Keratinocyte (primary cell): ENCODE measurements around the gene GNAL. TPM values are rescaled to one million over a fixed set of nuclear protein-coding genes. Genes with fewer than 3 reads are reported as not detected.

Source experiments
- DNase-seq: peaks from one replicate; pipeline ENCODE4 v3.0.0-alpha.2; 2011; ENCODE audit warnings: low read depth, missing footprints, low spot score
- FAIRE-seq: peaks from 2 replicates; lab custom pipeline; 2011; peaks lifted over from hg19 to GRCh38; lab: Jason Lieb, UNC
- H2AFZ ChIP-seq: 2 replicates; pipeline ENCODE4 v1.6.0; 2012; ENCODE audit warnings: low read length, control low read depth, inconsistent platforms; ENCODE audit not compliant: control insufficient read depth
- H3K27ac ChIP-seq: 2 replicates; pipeline ENCODE4 v1.5.1; 2011; ENCODE audit warnings: low read length; ENCODE audit not compliant: control insufficient read depth, insufficient read depth
- H3K27me3 ChIP-seq: 3 replicates; pipeline ENCODE4 v1.6.0; 2011; ENCODE audit warnings: low read length; ENCODE audit not compliant: control insufficient read depth, insufficient read depth; ENCODE audit errors: extremely low read depth
- H3K36me3 ChIP-seq, 2 experiments: 2 replicates in 1 of 2; 3 replicates in 1 of 2; pipeline ENCODE4 v1.5.1; 2011; ENCODE audit warnings: low read length in 2 of 2, mild to moderate bottlenecking in 1 of 2; ENCODE audit not compliant: control insufficient read depth in 2 of 2, insufficient read depth in 2 of 2; ENCODE audit errors: extremely low read depth in 1 of 2
- H3K4me1 ChIP-seq: 3 replicates; pipeline ENCODE4 v1.5.1; 2011; ENCODE audit warnings: low read length; ENCODE audit not compliant: control insufficient read depth, insufficient read depth; ENCODE audit errors: extremely low read depth
- H3K4me2 ChIP-seq: 3 replicates; pipeline ENCODE4 v1.6.0; 2011; ENCODE audit warnings: low read depth, low read length; ENCODE audit not compliant: control insufficient read depth, insufficient read depth; ENCODE audit errors: extremely low read depth
- H3K4me3 ChIP-seq, 3 experiments: fragments of 200-600 bp in 1 of 3; sonication (generic) in 1 of 3; 2 replicates in 2 of 3; 3 replicates in 1 of 3; pipeline ENCODE4 v1.5.1; 2011 to 2016; ENCODE audit warnings: low read length in 3 of 3, mild to moderate bottlenecking in 3 of 3, control low read depth in 2 of 3, inconsistent platforms in 1 of 3, low read depth in 1 of 3, mixed read lengths in 1 of 3, mixed run types in 1 of 3, moderate library complexity in 1 of 3; ENCODE audit not compliant: control insufficient read depth in 2 of 3, insufficient read depth in 2 of 3; ENCODE audit errors: extremely low read depth in 1 of 3
- H3K79me2 ChIP-seq: 2 replicates; pipeline ENCODE4 v1.6.0; 2012; ENCODE audit warnings: low read length; ENCODE audit not compliant: control insufficient read depth, insufficient read depth
- H3K9ac ChIP-seq: 3 replicates; pipeline ENCODE4 v1.6.0; 2011; ENCODE audit warnings: low read length; ENCODE audit not compliant: control insufficient read depth, insufficient read depth; ENCODE audit errors: extremely low read depth
- H3K9me1 ChIP-seq: 3 replicates; pipeline ENCODE4 v1.6.0; 2011; ENCODE audit warnings: low read length; ENCODE audit not compliant: control insufficient read depth, insufficient read depth; ENCODE audit errors: extremely low read depth
- H3K9me3 ChIP-seq: 2 replicates; pipeline ENCODE4 v1.5.1; 2012; ENCODE audit warnings: low read depth, low read length; ENCODE audit not compliant: control insufficient read depth
- H4K20me1 ChIP-seq: 3 replicates; pipeline ENCODE4 v1.6.0; 2011; ENCODE audit warnings: low read length; ENCODE audit not compliant: control insufficient read depth, insufficient read depth; ENCODE audit errors: extremely low read depth
- CTCF ChIP-seq, 3 experiments: IDR thresholded peaks in 1 of 3; conservative IDR thresholded peaks in 1 of 3; optimal IDR thresholded peaks in 1 of 3; 2 replicates in 2 of 3; 3 replicates in 1 of 3; pipeline versions ENCODE3 to v1.5.1; 2011; ENCODE audit warnings: low read length in 3 of 3, mild to moderate bottlenecking in 3 of 3, moderate library complexity in 2 of 3, control low read depth in 1 of 3, inconsistent platforms in 1 of 3; ENCODE audit not compliant: insufficient read depth in 2 of 3; ENCODE audit errors: extremely low read depth in 1 of 3
- EZH2 ChIP-seq: IDR thresholded peaks from one replicate; pipeline ENCODE4 v1.6.1; 2012; ENCODE audit warnings: inconsistent platforms, mild to moderate bottlenecking, low read length, moderate library complexity
- dilution Hi-C: fragments of 300-500 bp; cut with MboI; formaldehyde crosslinking; loops from one replicate; pipeline ENCODE4 v1.7.0; 2020; ENCODE audit warnings: low sequenced_read_pairs; ENCODE audit not compliant: extremely low pct_ligation_motif_present
- polyA plus RNA-seq, 5 experiments: library from polyadenylated mRNA; depleted of rRNA in 3 of 5; stranded (reverse) in 3 of 5; stranded (forward) in 1 of 5; unstranded in 1 of 5; fragments of >200 nt; gene quantifications; 1 replicate in 1 of 5; 2 replicates in 3 of 5; 3 replicates in 1 of 5; pipeline versions ENCODE4 v1.2.1 to v1.2.3, GENCODE V29; 2011 to 2012; ENCODE audit warnings: missing spikeins in 2 of 5, low read depth in 1 of 5, low replicate concordance in 1 of 5

GNAL gene
- polyA plus RNA-seq, 1 donor (not counting 4 experiments of a cell fraction or from before 2014, with no cell fraction given), result 30.0 TPM

- no peaks in the 10 kb centered on the region for H3K4me1 ChIP-seq
- H3K27ac ChIP-seq, result no peak overlapping the region
- H3K9ac ChIP-seq, result no peak overlapping the region
- H4K20me1 ChIP-seq, result no peaks in the 10 kb centered on the region
- no peak overlapping the region for H3K4me2 ChIP-seq
- no peak overlapping the region for H3K4me3 ChIP-seq
- H3K9me1 ChIP-seq, result no peaks in the 10 kb centered on the region
- no peak overlapping the region for H2AFZ ChIP-seq
- H3K27me3 ChIP-seq, result no peaks in the 10 kb centered on the region
- TF ChIP-seq CTCF (optimal IDR thresholded peaks at IDR 0.05 in 1 of 3, IDR thresholded peaks at IDR 0.05 in 1 of 3, conservative IDR thresholded peaks at IDR 0.05 in 1 of 3; ENCODE audit: extremely low read depth in 1 of 3, insufficient read depth in 2 of 3, low read length in 3 of 3) (no peak), EZH2 (no peak)
- no peaks in the 10 kb centered on the region for H3K79me2 ChIP-seq
- dilution Hi-C loops, result no loop called here
- FAIRE-seq, result no peak
- peaks cover 0 to 7% of the 10 kb centered on the region in 2 experiments for H3K36me3 ChIP-seq
- no peaks in the 10 kb centered on the region for H3K9me3 ChIP-seq
- no peak for DNase-seq
These were observed 208.7 kb downstream of the GNAL start for GRCh38 chr18:11897781-11898180.

GRCh38 chr18:11899063-11899462 lies 210.0 kb downstream of the GNAL start:
- Histone ChIP-seq H2AFZ (no peak overlapping the region), H3K27me3 (no peaks in the 10 kb centered on the region), H3K9ac (no peak overlapping the region), H3K79me2 (no peaks in the 10 kb centered on the region), H4K20me1 (no peaks in the 10 kb centered on the region), H3K4me1 (no peaks in the 10 kb centered on the region), H3K27ac (no peak overlapping the region), H3K4me2 (no peak overlapping the region), H3K9me3 (no peaks in the 10 kb centered on the region), H3K9me1 (no peaks in the 10 kb centered on the region), H3K36me3 (peaks cover 0 to 7% of the 10 kb centered on the region in 2 experiments), H3K4me3 (no peak overlapping the region)
- DNase-seq (no peak), FAIRE-seq (no peak)
- dilution Hi-C loops, result no loop called here
- no peak for TF ChIP-seq EZH2
- no peak for TF ChIP-seq CTCF (optimal IDR thresholded peaks at IDR 0.05 in 1 of 3, IDR thresholded peaks at IDR 0.05 in 1 of 3, conservative IDR thresholded peaks at IDR 0.05 in 1 of 3; ENCODE audit: extremely low read depth in 1 of 3, insufficient read depth in 2 of 3, low read length in 3 of 3)
